ENCODE data around the gene CD53.

GRCh38 chr1:110829955-110830553 is 42.9 kb upstream of the CD53 start:
- TF ChIP-seq CTCF (conservative IDR thresholded peaks at IDR 0.05) = peak; percentile 94
- TF ChIP-seq ZFX (IDR thresholded peaks at IDR 0.05) = no peak

Measured in C4-2B (cell line).